SK-N-MC (cell line): ENCODE results near the gene FOXP2.

ENCODE experiments used
- EZH2 ChIP-seq: fragments of 200-600 bp; sonication (generic); IDR thresholded peaks from one replicate; pipeline ENCODE4 v1.6.1; 2017; ENCODE audit warnings: antibody characterized with exemption
- FOXP2 ChIP-seq: optimal IDR thresholded peaks from 2 replicates; pipeline ENCODE3; 2011; ENCODE audit warnings: mild to moderate bottlenecking, moderate library complexity; ENCODE audit not compliant: insufficient read depth; ENCODE audit errors: extremely low read length, control extremely low read depth
- POLR2AphosphoS5 ChIP-seq: IDR thresholded peaks from 2 replicates; pipeline ENCODE4 v1.6.1; 2012; ENCODE audit warnings: mild to moderate bottlenecking, low read depth, low read length, borderline replicate concordance

DNA sequence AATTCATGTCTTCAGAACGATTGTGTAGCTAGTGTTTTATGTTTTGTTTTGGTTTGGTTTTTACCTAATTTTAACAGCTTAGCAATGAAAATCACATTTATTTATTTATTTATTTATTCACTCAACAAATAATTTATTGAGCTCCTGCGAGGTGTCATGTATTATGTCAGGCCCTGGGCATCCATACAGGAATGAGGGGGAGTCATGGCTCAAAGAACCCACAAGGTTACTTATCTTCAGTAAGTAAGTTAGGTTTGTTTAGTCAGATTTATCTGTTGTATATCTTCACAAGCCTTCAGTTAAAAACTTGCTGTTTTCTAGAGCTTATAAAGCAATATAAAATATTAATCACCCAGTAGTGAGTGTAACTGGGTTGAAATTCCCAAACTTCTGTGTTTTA is 45.4 kb downstream of the FOXP2 start:
- TF ChIP-seq EZH2: no peak
- no peak for TF ChIP-seq POLR2AphosphoS5
- no peak for TF ChIP-seq FOXP2
